Duodenal mucosa (tissue), 2 donors: ENCODE measurements around the gene GPR32.
"Not testable (repeated sequence)": the region's sequence is repeated elsewhere in the genome, so short reads cannot be mapped to it uniquely, and the experiment has no call there.

Experiments used
- H3K27ac ChIP-seq: one replicate; pipeline ENCODE4 v1.7.0; 2013; ENCODE audit warnings: low read depth, low read length
- H3K27me3 ChIP-seq, 2 donors: one replicate each; pipeline ENCODE4 v1.7.0; 2013; ENCODE audit warnings: low read length in 2 of 2, control low read depth in 1 of 2; ENCODE audit not compliant: insufficient read depth in 2 of 2, control insufficient read depth in 1 of 2
- H3K36me3 ChIP-seq, 2 donors: one replicate each; pipeline ENCODE4 v1.7.0; 2013; ENCODE audit warnings: low read length in 2 of 2, control low read depth in 1 of 2; ENCODE audit not compliant: insufficient read depth in 2 of 2, control insufficient read depth in 1 of 2
- H3K4me1 ChIP-seq, 2 donors: one replicate each; pipeline ENCODE4 v1.7.0; 2013; ENCODE audit warnings: low read length in 2 of 2, control low read depth in 1 of 2; ENCODE audit not compliant: insufficient read depth in 2 of 2, control insufficient read depth in 1 of 2
- H3K4me3 ChIP-seq, 2 donors: one replicate each; pipeline ENCODE4 v1.7.0; 2013; ENCODE audit warnings: low read length in 2 of 2, low read depth in 1 of 2
- H3K9ac ChIP-seq, 2 donors: one replicate each; pipeline ENCODE4 v1.7.0; 2013; ENCODE audit warnings: low read length in 2 of 2, low read depth in 1 of 2
- H3K9me3 ChIP-seq, 2 donors: one replicate each; pipeline ENCODE4 v1.7.0; 2013; ENCODE audit warnings: low read length in 2 of 2, control low read depth in 1 of 2; ENCODE audit not compliant: control insufficient read depth in 1 of 2

Gene GPR32

DNA sequence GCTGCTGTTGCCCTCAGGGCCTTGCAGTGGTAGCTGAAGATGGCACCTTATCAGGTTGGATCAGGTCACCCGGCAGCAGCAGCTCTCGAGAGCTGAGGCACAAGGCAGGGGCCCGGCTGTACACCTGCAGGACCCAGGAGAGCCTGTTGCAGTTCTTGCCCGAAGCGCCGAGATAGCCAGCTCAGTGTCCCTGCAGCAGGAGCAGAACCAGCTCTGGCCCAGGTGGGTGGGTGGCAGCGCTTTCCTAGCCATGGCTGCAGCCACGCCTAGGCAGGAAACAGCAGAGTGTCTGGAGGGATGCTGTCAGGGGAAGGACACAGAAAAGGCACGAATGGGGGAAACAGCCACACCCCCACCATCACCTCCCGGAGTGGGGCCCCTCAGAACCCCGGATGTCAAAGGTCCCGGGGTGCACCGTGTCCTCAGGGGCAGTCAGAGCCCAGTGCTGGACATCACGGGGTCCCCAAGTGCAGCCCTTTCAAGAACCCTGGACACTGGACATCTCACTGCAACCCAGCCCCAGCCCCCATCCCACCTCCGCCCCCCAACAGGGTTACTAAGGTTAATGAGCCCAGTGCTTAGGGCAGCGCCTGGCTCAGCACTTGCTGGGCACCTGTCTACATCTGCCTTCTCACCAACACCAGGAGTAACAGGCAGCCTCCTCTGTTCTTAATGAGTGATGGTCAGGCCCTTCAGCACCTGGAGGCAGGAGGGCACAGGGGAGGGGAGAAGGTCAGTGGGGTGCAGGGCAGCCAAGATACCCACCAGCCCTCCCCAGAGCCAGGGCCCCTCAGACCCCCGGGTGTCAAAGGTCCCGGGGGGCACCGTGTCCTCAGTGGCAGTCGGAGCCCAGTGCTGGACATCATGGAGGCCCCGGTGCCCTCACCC lies 28.6 kb downstream of the GPR32 start:
- peaks cover 12 to 16% of the 10 kb centered on the region in 2 donors for H3K4me1 ChIP-seq
- H3K4me3 ChIP-seq, result no peak overlapping the region
- no peaks in the 10 kb centered on the region for H3K27me3 ChIP-seq
- H3K36me3 ChIP-seq, result peaks cover 17 to 40% of the 10 kb centered on the region in 2 donors
- no peaks in the 10 kb centered on the region for H3K9me3 ChIP-seq
- H3K27ac ChIP-seq, result no peak overlapping the region
- H3K9ac ChIP-seq, result no peak overlapping the region

GRCh38 chr19:50799547-50799851 lies 29.2 kb downstream of the GPR32 start:
- peaks cover 17 to 40% of the 10 kb centered on the region in 2 donors for H3K36me3 ChIP-seq
- H3K9ac ChIP-seq, result no peak overlapping the region
- no peaks in the 10 kb centered on the region for H3K9me3 ChIP-seq
- peaks cover 12 to 16% of the 10 kb centered on the region in 2 donors for H3K4me1 ChIP-seq
- no peak overlapping the region for H3K4me3 ChIP-seq
- H3K27me3 ChIP-seq, result no peaks in the 10 kb centered on the region
- H3K27ac ChIP-seq, result no peak overlapping the region

DNA sequence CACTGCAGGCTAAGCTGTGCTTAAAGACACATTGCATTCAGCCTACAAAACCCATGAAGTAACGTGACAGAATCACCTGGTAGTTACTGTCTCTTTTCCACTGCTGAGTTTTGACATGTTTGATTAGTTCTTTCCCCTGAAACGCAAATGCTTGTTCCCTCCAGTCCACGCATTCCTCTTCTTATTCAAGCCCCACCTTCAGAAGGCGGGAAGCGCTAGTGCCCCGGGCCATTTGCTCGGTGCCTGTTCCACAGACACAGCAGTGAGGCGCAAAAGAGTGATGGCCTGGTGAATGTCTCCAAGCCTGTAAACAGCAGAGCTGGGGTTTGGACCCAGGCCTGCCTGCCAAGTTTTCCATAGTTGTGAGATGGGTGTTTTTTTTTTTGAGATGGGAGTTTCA lies 30.8 kb downstream of the GPR32 start:
- H3K27ac ChIP-seq, result no peak overlapping the region
- H3K36me3 ChIP-seq, result peaks cover 17 to 40% of the 10 kb centered on the region in 2 donors
- no peaks in the 10 kb centered on the region for H3K27me3 ChIP-seq
- H3K9ac ChIP-seq, result no peak overlapping the region
- no peaks in the 10 kb centered on the region for H3K9me3 ChIP-seq
- H3K4me1 ChIP-seq, result peaks cover 12 to 16% of the 10 kb centered on the region in 2 donors
- no peak overlapping the region for H3K4me3 ChIP-seq

- peak overlapping the region; percentile 84 for H3K27ac ChIP-seq
- peaks cover 6 to 19% of the 10 kb centered on the region in 2 donors for H3K36me3 ChIP-seq
- H3K4me1 ChIP-seq, result peaks cover 12 to 16% of the 10 kb centered on the region in 2 donors
- H3K9ac ChIP-seq, result peak overlapping the region; percentile 84 to 96
- no peaks in the 10 kb centered on the region for H3K9me3 ChIP-seq
- peak overlapping the region; percentile 94 to 97 for H3K4me3 ChIP-seq
- H3K27me3 ChIP-seq, result no peaks in the 10 kb centered on the region
Observed at GRCh38 chr19:50803633-50804419, 33.6 kb downstream of the GPR32 start.

GRCh38 chr19:50804420-50805272 lies 34.4 kb downstream of the GPR32 start:
- Histone ChIP-seq H3K9ac (peak overlapping the region; percentile 84 to 96), H3K27ac (peak overlapping the region; percentile 84), H3K9me3 (no peaks in the 10 kb centered on the region), H3K4me3 (peak overlapping the region; percentile 94 to 97), H3K4me1 (peaks cover 12 to 16% of the 10 kb centered on the region in 2 donors), H3K36me3 (peaks cover 6 to 12% of the 10 kb centered on the region in 2 donors), H3K27me3 (no peaks in the 10 kb centered on the region)

GRCh38 chr19:50808856-50809255 lies 38.6 kb downstream of the GPR32 start:
- no peak overlapping the region for H3K27ac ChIP-seq
- no peak overlapping the region for H3K4me3 ChIP-seq
- no peaks in the 10 kb centered on the region for H3K27me3 ChIP-seq
- no peak overlapping the region for H3K9ac ChIP-seq
- H3K4me1 ChIP-seq, result peaks cover 0 to under 1% of the 10 kb centered on the region in 2 donors
- H3K36me3 ChIP-seq, result no peaks in the 10 kb centered on the region
- H3K9me3 ChIP-seq, result no peaks in the 10 kb centered on the region

DNA sequence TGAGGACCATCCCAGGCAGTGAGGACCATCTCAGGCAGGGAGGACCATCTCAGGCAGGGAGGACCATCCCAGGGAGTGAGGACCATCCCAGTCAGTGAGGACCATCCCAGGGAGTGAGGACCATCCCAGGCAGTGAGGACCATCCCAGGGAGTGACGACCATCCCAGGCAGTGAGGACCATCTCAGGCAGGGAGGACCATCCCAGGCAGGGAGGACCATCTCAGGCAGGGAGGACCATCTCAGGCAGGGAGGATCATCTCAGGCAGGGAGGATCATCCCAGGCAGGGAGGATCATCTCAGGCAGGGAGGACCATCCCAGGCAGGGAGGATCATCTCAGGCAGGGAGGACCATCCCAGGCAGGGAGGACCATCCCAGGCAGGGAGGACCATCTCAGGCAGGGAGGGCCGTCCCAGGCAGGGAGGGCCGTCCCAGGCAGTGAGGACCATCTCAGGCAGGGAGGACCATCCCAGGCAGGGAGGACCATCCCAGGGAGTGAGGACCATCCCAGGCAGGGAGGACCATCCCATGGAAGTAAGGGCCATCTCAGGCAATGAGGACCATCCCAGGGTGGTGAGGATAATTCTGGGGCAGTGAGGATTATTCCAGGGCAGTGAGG lies 41.5 kb downstream of the GPR32 start:
- H3K27me3 ChIP-seq, H3K4me1 ChIP-seq: not testable (repeated sequence)

DNA sequence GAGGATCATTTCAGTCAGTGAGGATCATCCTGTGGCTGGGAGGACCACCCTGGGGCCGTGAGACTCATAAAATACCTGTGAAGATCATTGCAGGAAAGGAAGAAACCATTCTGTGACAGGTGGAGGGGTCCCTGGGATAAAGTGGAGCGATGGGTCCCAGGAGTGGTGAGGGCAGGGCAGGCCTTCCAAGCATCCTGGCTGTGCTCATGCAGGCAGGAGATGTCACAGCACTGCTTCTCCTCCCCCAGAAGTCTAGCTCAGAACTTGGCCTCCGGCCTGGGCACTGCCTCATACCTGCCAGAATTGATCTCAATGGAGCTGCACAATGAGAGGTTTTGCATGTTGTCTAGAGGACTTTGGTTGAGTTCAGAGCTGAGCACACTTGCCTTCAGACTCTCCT lies 42.2 kb downstream of the GPR32 start:
- Histone ChIP-seq H3K4me3 (no peak overlapping the region), H3K9ac (no peak overlapping the region), H3K27me3 (peaks cover 9 to 10% of the 10 kb centered on the region in 2 donors), H3K9me3 (no peaks in the 10 kb centered on the region), H3K27ac (no peak overlapping the region), H3K36me3 (no peaks in the 10 kb centered on the region), H3K4me1 (no peaks in the 10 kb centered on the region)

More for the DNA sequence above, 41.5 kb downstream of the GPR32 start:
- H3K9ac ChIP-seq, H3K36me3 ChIP-seq, H3K27ac ChIP-seq, H3K9me3 ChIP-seq, H3K4me3 ChIP-seq: not testable (repeated sequence)

- peaks cover 19 to 20% of the 10 kb centered on the region in 2 donors for H3K27me3 ChIP-seq
- H3K9me3 ChIP-seq, result no peaks in the 10 kb centered on the region
- H3K4me1 ChIP-seq, result peaks cover 0 to 19% of the 10 kb centered on the region in 2 donors
- H3K4me3 ChIP-seq, result no peak overlapping the region
- no peak overlapping the region for H3K9ac ChIP-seq
- no peak overlapping the region for H3K27ac ChIP-seq
- no peaks in the 10 kb centered on the region for H3K36me3 ChIP-seq
Observed at GRCh38 chr19:50814883-50815282, 44.6 kb downstream of the GPR32 start.
